Mesendoderm (in vitro differentiated cells): Measurements from ENCODE around the gene AFG3L2.

Experiments used
- DNase-seq: peaks from one replicate; pipeline ENCODE4 v3.0.0; 2013
- H2AK5ac ChIP-seq: 2 replicates; pipeline ENCODE4 v1.6.1; 2013; ENCODE audit warnings: low read length, inconsistent platforms
- H2BK120ac ChIP-seq: 2 replicates; pipeline ENCODE4 v1.6.1; 2013; ENCODE audit warnings: low read depth, mild to moderate bottlenecking, low read length, moderate library complexity, mixed read lengths
- H2BK15ac ChIP-seq: replicated peaks from 2 replicates; pipeline ENCODE4 v1.6.1; 2013; ENCODE audit warnings: low read depth, mild to moderate bottlenecking, moderate library complexity
- H2BK5ac ChIP-seq: 2 replicates; pipeline ENCODE4 v1.6.1; 2013; ENCODE audit warnings: low read length, inconsistent platforms
- H3K18ac ChIP-seq: 2 replicates; pipeline ENCODE4 v1.6.1; 2013; ENCODE audit warnings: mild to moderate bottlenecking, low read length, mixed read lengths
- H3K23ac ChIP-seq: one replicate; pipeline ENCODE4 v1.6.1; 2013; ENCODE audit warnings: low read length
- H3K27ac ChIP-seq: 2 replicates; pipeline ENCODE4 v1.5.1; 2013; ENCODE audit warnings: low read depth, mild to moderate bottlenecking, inconsistent platforms, low read length, moderate library complexity
- H3K27me3 ChIP-seq: 2 replicates; pipeline ENCODE4 v1.6.1; 2013; ENCODE audit warnings: low read length, control low read depth, mild to moderate bottlenecking, inconsistent platforms; ENCODE audit not compliant: insufficient read depth, poor library complexity
- H3K36me3 ChIP-seq: 2 replicates; pipeline ENCODE4 v1.6.1; 2013; ENCODE audit warnings: low read length, inconsistent platforms; ENCODE audit not compliant: control insufficient read depth, insufficient read depth
- H3K4ac ChIP-seq: one replicate; pipeline ENCODE4 v1.6.1; 2013; ENCODE audit warnings: low read depth, mild to moderate bottlenecking, low read length, moderate library complexity
- H3K4me1 ChIP-seq: 2 replicates; pipeline ENCODE4 v1.6.1; 2013; ENCODE audit warnings: low read depth, low read length, inconsistent platforms; ENCODE audit not compliant: control insufficient read depth
- H3K4me2 ChIP-seq: 2 replicates; pipeline ENCODE4 v1.6.1; 2013; ENCODE audit warnings: low read length
- H3K4me3 ChIP-seq: 2 replicates; pipeline ENCODE4 v1.5.1; 2013; ENCODE audit warnings: mild to moderate bottlenecking, low read length
- H3K56ac ChIP-seq: one replicate; pipeline ENCODE4 v1.6.1; 2013; ENCODE audit warnings: low read length
- H3K79me1 ChIP-seq: 2 replicates; pipeline ENCODE4 v1.6.1; 2013; ENCODE audit warnings: low read length, inconsistent platforms
- H3K79me2 ChIP-seq: 2 replicates; pipeline ENCODE4 v1.6.1; 2013; ENCODE audit warnings: mild to moderate bottlenecking, low read length; ENCODE audit not compliant: control insufficient read depth, insufficient read depth
- H3K9ac ChIP-seq: 2 replicates; pipeline ENCODE4 v1.6.1; 2013; ENCODE audit warnings: low read length, inconsistent platforms
- H4K5ac ChIP-seq: one replicate; pipeline ENCODE4 v1.6.1; 2013; ENCODE audit warnings: low read length
- H4K8ac ChIP-seq: one replicate; pipeline ENCODE4 v1.6.1; 2013; ENCODE audit warnings: low read depth, mild to moderate bottlenecking, control low read depth, low read length, moderate library complexity
- WGBS: extraction: QIAGEN DNeasy Blood & Tissue Kit; methylation state at CpG from one replicate; pipeline ENCODE4 v1.1.7; 2013; ENCODE audit warnings: low lambda C conversion rate, missing lambda C conversion rate; ENCODE audit not compliant: insufficient coverage; ENCODE audit errors: extremely low coverage; 5-methylcytosine and 5-hydroxymethylcytosine counted together

Gene AFG3L2

DNA sequence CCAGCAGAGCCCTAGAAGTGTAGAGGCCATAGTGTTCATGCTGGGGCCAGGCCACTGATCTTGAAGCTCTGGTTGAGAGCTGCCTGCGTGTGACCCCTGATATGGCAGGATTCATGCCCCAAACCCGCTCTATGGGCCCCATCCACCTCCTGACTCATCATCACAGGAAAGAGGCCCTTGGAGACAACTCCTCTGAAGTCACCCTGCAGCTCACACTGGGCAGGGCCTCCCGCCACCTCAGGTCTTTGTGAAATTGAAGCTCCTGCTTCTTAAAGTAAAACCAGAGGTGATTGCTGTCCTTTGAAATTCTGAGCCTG lies 81.0 kb downstream of the AFG3L2 start:
- Histone ChIP-seq H3K56ac (no peak overlapping the region), H3K9ac (no peak overlapping the region), H3K4me1 (no peaks in the 10 kb centered on the region), H2BK5ac (no peak overlapping the region), H3K36me3 (no peaks in the 10 kb centered on the region), H4K5ac (no peak overlapping the region), H2BK15ac (no peak overlapping the region), H3K27me3 (no peaks in the 10 kb centered on the region), H3K4me2 (no peak overlapping the region), H3K18ac (no peak overlapping the region), H3K4me3 (no peak overlapping the region), H4K8ac (no peak overlapping the region), H3K4ac (no peak overlapping the region), H3K79me1 (no peaks in the 10 kb centered on the region), H2AK5ac (no peak overlapping the region), H3K27ac (no peak overlapping the region), H3K23ac (no peak overlapping the region), H3K79me2 (no peaks in the 10 kb centered on the region), H2BK120ac (no peak overlapping the region)
- DNase-seq: no peak
- no CpG with 5 or more reads among the region's 3 CpGs for WGBS

DNA sequence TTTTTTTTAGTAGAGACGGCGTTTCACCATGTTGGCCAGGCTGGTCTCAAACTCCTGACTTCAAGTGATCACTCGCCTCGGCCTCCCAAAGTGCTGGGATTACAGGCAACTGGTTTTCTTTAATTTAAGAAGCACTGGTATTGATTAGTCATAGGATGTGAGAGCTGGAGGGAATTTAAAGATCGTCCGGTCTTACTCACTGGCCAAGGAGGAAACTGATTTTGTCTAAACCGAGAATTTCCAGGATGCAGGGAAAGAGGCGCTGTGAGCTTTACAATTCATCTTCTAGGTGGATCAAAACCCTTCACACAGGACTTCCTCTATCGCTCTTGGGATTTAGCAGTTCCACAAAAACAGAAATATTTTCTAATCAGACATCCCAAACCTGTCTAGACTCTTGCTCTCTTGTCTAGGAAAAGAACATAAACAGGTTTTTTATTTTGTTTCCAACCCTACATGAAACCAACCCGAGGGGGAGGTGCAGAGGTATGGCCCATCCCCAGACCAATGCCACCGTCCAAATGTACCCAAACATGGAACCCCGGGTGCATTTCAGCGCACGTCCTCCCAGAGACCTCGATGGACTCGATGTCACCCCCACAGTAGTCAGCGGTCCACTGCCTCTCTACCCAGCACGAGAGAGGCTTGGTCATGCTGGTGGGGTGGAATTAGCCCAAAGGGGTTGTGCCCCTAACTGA lies 81.5 kb downstream of the AFG3L2 start:
- Histone ChIP-seq H3K79me1 (no peaks in the 10 kb centered on the region), H4K8ac (no peak overlapping the region), H3K4me3 (no peak overlapping the region), H3K4me2 (no peak overlapping the region), H2BK120ac (no peak overlapping the region), H3K23ac (no peak overlapping the region), H3K27me3 (no peaks in the 10 kb centered on the region), H3K56ac (no peak overlapping the region), H3K27ac (no peak overlapping the region), H2AK5ac (no peak overlapping the region), H3K4me1 (no peaks in the 10 kb centered on the region), H3K18ac (no peak overlapping the region), H2BK5ac (no peak overlapping the region), H4K5ac (no peak overlapping the region), H3K36me3 (no peaks in the 10 kb centered on the region), H3K4ac (no peak overlapping the region), H3K9ac (no peak overlapping the region), H3K79me2 (no peaks in the 10 kb centered on the region), H2BK15ac (no peak overlapping the region)
- DNase-seq: no peak
- WGBS: no CpG with 5 or more reads among the region's 18 CpGs

DNA sequence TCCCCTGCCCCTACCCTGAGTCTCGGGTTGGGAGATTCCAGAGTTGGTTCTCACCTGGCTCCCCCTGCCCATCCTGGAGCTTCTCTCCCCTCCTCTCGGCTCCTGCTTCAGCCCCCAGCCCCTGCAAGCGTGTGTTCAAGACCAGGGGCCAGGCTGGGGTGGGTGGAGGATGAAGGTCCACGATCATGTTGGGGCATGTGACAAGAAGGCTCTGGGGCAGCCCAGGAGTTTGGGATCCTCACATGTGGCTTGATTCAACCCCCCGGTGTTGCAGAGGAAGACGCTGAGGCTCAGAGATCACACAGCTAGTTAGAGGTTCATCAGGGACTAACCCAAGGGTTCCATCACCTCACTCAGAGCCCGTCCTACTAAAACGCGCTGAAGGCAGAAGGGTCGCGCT lies 83.2 kb downstream of the AFG3L2 start:
- Histone ChIP-seq H3K36me3 (no peaks in the 10 kb centered on the region), H3K18ac (no peak overlapping the region), H3K27me3 (no peaks in the 10 kb centered on the region), H3K4me1 (peaks cover 3% of the 10 kb centered on the region), H3K4me2 (no peak overlapping the region), H4K5ac (no peak overlapping the region), H3K27ac (no peak overlapping the region), H3K56ac (no peak overlapping the region), H2BK120ac (no peak overlapping the region), H3K4me3 (no peak overlapping the region), H2BK15ac (no peak overlapping the region), H3K4ac (no peak overlapping the region), H4K8ac (no peak overlapping the region), H3K79me2 (no peaks in the 10 kb centered on the region), H2AK5ac (no peak overlapping the region), H3K9ac (no peak overlapping the region), H2BK5ac (no peak overlapping the region), H3K79me1 (no peaks in the 10 kb centered on the region), H3K23ac (no peak overlapping the region)
- no CpG with 5 or more reads among the region's 11 CpGs for WGBS
- DNase-seq: no peak

GRCh38 chr18:12291690-12292089 lies 85.3 kb downstream of the AFG3L2 start:
- H2BK5ac ChIP-seq: no peak overlapping the region
- no peak overlapping the region for H3K4ac ChIP-seq
- peaks cover 9% of the 10 kb centered on the region for H3K4me1 ChIP-seq
- no peak overlapping the region for H3K56ac ChIP-seq
- no peaks in the 10 kb centered on the region for H3K79me2 ChIP-seq
- no peak overlapping the region for H3K18ac ChIP-seq
- H3K27me3 ChIP-seq: no peaks in the 10 kb centered on the region
- H2BK15ac ChIP-seq: no peak overlapping the region
- no peak overlapping the region for H2BK120ac ChIP-seq
- H3K27ac ChIP-seq: no peak overlapping the region
- no peak overlapping the region for H4K8ac ChIP-seq
- WGBS: no CpG with 5 or more reads among the region's 14 CpGs
- H4K5ac ChIP-seq: no peak overlapping the region
- H2AK5ac ChIP-seq: no peak overlapping the region
- H3K4me2 ChIP-seq: no peak overlapping the region
- DNase-seq: no peak
- no peak overlapping the region for H3K4me3 ChIP-seq
- no peaks in the 10 kb centered on the region for H3K79me1 ChIP-seq
- no peak overlapping the region for H3K9ac ChIP-seq
- no peaks in the 10 kb centered on the region for H3K36me3 ChIP-seq
- H3K23ac ChIP-seq: no peak overlapping the region

DNA sequence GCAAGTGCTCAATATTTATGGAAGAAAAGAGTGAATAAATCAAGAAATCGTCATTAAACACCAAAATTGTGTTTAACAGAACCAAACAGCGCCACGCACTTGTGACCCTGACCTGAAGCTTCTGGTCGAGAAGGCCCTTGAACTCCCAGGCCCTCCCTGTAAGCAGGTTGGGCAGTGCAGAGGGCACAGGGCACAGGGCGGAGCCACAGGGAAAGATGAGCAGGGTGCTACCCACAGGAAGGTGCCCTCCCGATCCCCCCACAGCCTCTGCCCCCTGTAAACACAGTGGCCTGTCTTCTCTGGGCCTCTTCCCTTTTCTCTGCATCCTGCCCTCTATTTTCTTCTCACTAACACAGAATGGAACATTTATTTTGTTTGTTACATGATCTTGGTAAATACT lies 85.9 kb downstream of the AFG3L2 start:
- Histone ChIP-seq H2AK5ac (no peak overlapping the region), H3K4me2 (no peak overlapping the region), H3K79me1 (no peaks in the 10 kb centered on the region), H3K18ac (no peak overlapping the region), H2BK5ac (no peak overlapping the region), H2BK15ac (no peak overlapping the region), H2BK120ac (no peak overlapping the region), H3K27ac (no peak overlapping the region), H3K27me3 (no peaks in the 10 kb centered on the region), H3K23ac (no peak overlapping the region), H3K9ac (no peak overlapping the region), H4K8ac (no peak overlapping the region), H3K36me3 (no peaks in the 10 kb centered on the region), H3K4ac (no peak overlapping the region), H3K4me1 (peaks cover 9% of the 10 kb centered on the region), H3K79me2 (no peaks in the 10 kb centered on the region), H3K4me3 (no peak overlapping the region), H3K56ac (no peak overlapping the region), H4K5ac (no peak overlapping the region)
- no CpG with 5 or more reads among the region's 6 CpGs for WGBS
- no peak for DNase-seq

DNA sequence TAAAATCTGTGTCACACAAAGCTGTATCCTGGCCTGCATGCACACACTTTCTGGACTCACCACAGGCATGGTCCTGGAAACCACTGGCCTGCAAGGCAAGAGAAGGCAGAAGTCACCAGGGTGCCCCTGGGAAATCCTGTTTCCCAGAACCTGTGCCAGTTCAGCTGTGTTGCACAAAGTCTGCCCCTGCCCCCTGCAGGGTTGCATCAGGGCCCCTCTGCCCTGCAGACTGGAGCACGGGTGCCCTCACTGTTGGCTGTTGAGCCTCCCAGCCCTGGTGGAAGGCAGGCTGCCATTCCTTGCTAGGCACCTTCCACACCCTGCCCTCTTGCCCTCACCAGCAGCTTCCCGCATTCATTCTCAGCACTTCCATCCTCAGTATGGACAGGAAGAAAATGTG lies 86.9 kb downstream of the AFG3L2 start:
- Histone ChIP-seq H3K9ac (no peak overlapping the region), H4K5ac (no peak overlapping the region), H3K79me1 (no peaks in the 10 kb centered on the region), H3K56ac (no peak overlapping the region), H2BK15ac (no peak overlapping the region), H2AK5ac (no peak overlapping the region), H3K4ac (no peak overlapping the region), H3K4me2 (no peak overlapping the region), H3K4me1 (peaks cover 9% of the 10 kb centered on the region), H3K27ac (no peak overlapping the region), H3K4me3 (no peak overlapping the region), H4K8ac (no peak overlapping the region), H3K27me3 (no peaks in the 10 kb centered on the region), H3K23ac (no peak overlapping the region), H3K79me2 (no peaks in the 10 kb centered on the region), H2BK5ac (no peak overlapping the region), H3K18ac (no peak overlapping the region), H2BK120ac (no peak overlapping the region), H3K36me3 (no peaks in the 10 kb centered on the region)
- DNase-seq: no peak
- WGBS: no CpG with 5 or more reads among the region's 2 CpGs
